SK-N-SH treated with all-trans-retinoic acid at 6 μM for 48 hours (cell line): ENCODE measurements around the gene TEX261.

Source experiments
- ATAC-seq: fragments of 200-7000 bp; cut with Tn5 transposase; 3 replicates; pipeline ENCODE4 v1.9.1; 2020; ENCODE audit warnings: mild to moderate bottlenecking, moderate library complexity
- ARNTL ChIP-seq: fragments of 450-650 bp; formaldehyde crosslinking; IDR thresholded peaks from 2 replicates; pipeline ENCODE4 v1.5.0; 2020; ENCODE audit warnings: low read depth, mild to moderate bottlenecking, moderate library complexity, borderline replicate concordance
- BACH2 ChIP-seq: fragments of 250-450 bp; sonication (Bioruptor Pico); IDR thresholded peaks from 2 replicates; pipeline ENCODE4 v1.9.0; 2021; ENCODE audit warnings: mild to moderate bottlenecking, borderline replicate concordance
- CSDC2 ChIP-seq: fragments of 250-450 bp; sonication (Bioruptor Pico); IDR thresholded peaks from 2 replicates; pipeline ENCODE4 v1.5.0; 2020; ENCODE audit warnings: mild to moderate bottlenecking, moderate library complexity
- ESRRG ChIP-seq: fragments of 250-450 bp; sonication (Bioruptor Pico); IDR thresholded peaks from 2 replicates; pipeline ENCODE4 v1.6.1; 2021; ENCODE audit warnings: mild to moderate bottlenecking
- GLIS3 ChIP-seq: fragments of 250-450 bp; sonication (Bioruptor Pico); IDR thresholded peaks from 2 replicates; pipeline ENCODE4 v1.5.0; 2020; ENCODE audit warnings: mild to moderate bottlenecking, moderate library complexity
- OSR1 ChIP-seq: fragments of 250-450 bp; sonication (Bioruptor Pico); IDR thresholded peaks from 2 replicates; pipeline ENCODE4 v1.8.0; 2022; ENCODE audit warnings: moderate library complexity, mild to moderate bottlenecking, inconsistent platforms
- RARB ChIP-seq: fragments of 250-450 bp; sonication (Bioruptor Pico); IDR thresholded peaks from 2 replicates; pipeline ENCODE4 v1.8.0; 2021; ENCODE audit warnings: mild to moderate bottlenecking, moderate library complexity
- SNAI2 ChIP-seq: fragments of 250-450 bp; sonication (Bioruptor Pico); IDR thresholded peaks from 2 replicates; pipeline ENCODE4 v1.5.0; 2020; ENCODE audit warnings: mild to moderate bottlenecking, moderate library complexity
- TOX ChIP-seq: fragments of 250-450 bp; sonication (Bioruptor Pico); IDR thresholded peaks from 2 replicates; pipeline ENCODE4 v1.8.0; 2021; ENCODE audit warnings: mild to moderate bottlenecking, moderate library complexity, borderline replicate concordance
- ZC3H10 ChIP-seq: fragments of 250-450 bp; sonication (Bioruptor Pico); IDR thresholded peaks from 2 replicates; pipeline ENCODE4 v1.5.1; 2021; ENCODE audit warnings: mild to moderate bottlenecking, moderate library complexity
- ZFP30 ChIP-seq: fragments of 450-650 bp; formaldehyde crosslinking; IDR thresholded peaks from 2 replicates; pipeline ENCODE4 v1.5.0; 2022; ENCODE audit warnings: mild to moderate bottlenecking, moderate library complexity
- TF ChIP-seq, protein P1 (sequence below): fragments of 250-450 bp; sonication (Bioruptor Pico); IDR thresholded peaks from 2 replicates; pipeline ENCODE4 v1.5.1; 2020; ENCODE audit warnings: low read depth, mild to moderate bottlenecking, moderate library complexity
- TF ChIP-seq, protein P2 (sequence below): fragments of 250-450 bp; sonication (Bioruptor Pico); IDR thresholded peaks from 2 replicates; pipeline ENCODE4 v1.5.1; 2021; ENCODE audit warnings: mild to moderate bottlenecking, moderate library complexity
- TF ChIP-seq, protein P3 (sequence below): fragments of 250-450 bp; sonication (Bioruptor Pico); IDR thresholded peaks from 2 replicates; pipeline ENCODE4 v1.5.0; 2020; ENCODE audit warnings: mild to moderate bottlenecking, moderate library complexity
- TF ChIP-seq, protein P4 (sequence below): fragments of 250-450 bp; sonication (Bioruptor Pico); IDR thresholded peaks from 2 replicates; pipeline ENCODE4 v1.8.0; 2020; ENCODE audit warnings: mild to moderate bottlenecking, moderate library complexity, borderline replicate concordance
- TF ChIP-seq, protein P5 (sequence below): fragments of 250-450 bp; sonication (Bioruptor Pico); IDR thresholded peaks from 2 replicates; pipeline ENCODE4 v1.8.0; 2021; ENCODE audit warnings: low read depth, mild to moderate bottlenecking, moderate library complexity, borderline replicate concordance

TEX261 gene

DNA sequence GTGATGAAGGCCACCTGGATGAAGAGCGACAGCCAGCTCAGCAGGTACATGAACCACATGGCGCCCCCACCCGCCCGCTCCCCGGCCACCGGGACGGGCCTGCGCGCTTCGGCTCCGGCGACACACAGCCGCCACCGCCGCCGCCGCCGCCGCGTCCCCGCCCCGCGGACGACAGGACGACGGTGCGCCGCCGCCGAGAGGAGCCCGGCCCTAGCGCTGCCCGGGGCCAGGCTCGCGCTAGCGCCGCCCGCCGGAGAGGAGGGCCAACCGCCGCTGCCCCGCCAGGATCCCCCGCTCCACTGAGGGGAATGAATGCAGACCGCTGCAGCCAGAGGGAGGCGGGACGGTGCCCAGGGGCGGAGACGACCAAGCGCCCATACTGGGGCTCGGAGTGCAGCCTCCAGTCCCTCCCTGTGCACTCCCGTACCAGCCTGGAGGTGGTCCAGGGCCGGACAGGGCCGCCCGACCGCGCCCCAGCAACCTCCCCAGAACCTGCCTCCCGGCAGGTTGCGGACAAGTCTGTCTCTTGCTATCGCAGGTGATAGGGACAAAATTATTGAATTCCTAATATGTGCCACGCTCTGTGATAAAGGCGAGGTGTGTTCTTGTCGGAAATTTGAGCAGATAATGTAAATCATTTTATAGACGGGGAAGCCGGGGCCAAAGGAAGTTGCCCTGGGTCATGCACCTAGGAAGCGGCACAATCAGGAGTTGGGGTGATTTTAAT is at the start of gene TEX261:
Gene TEX261 (minus strand): TSS at position 175 of the 727 bp plus-strand sequence. CDS start 116 bp downstream, at position 59.
- TF ChIP-seq, protein P1, sequence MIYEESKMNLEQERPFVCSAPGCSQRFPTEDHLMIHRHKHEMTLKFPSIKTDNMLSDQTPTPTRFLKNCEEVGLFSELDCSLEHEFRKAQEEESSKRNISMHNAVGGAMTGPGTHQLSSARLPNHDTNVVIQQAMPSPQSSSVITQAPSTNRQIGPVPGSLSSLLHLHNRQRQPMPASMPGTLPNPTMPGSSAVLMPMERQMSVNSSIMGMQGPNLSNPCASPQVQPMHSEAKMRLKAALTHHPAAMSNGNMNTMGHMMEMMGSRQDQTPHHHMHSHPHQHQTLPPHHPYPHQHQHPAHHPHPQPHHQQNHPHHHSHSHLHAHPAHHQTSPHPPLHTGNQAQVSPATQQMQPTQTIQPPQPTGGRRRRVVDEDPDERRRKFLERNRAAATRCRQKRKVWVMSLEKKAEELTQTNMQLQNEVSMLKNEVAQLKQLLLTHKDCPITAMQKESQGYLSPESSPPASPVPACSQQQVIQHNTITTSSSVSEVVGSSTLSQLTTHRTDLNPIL (CRISPR knock-in tag), result no peak
- TF ChIP-seq ZC3H10 (CRISPR knock-in tag), result no peak
- no peak for TF ChIP-seq ESRRG (CRISPR knock-in tag)
- TF ChIP-seq, protein P2, sequence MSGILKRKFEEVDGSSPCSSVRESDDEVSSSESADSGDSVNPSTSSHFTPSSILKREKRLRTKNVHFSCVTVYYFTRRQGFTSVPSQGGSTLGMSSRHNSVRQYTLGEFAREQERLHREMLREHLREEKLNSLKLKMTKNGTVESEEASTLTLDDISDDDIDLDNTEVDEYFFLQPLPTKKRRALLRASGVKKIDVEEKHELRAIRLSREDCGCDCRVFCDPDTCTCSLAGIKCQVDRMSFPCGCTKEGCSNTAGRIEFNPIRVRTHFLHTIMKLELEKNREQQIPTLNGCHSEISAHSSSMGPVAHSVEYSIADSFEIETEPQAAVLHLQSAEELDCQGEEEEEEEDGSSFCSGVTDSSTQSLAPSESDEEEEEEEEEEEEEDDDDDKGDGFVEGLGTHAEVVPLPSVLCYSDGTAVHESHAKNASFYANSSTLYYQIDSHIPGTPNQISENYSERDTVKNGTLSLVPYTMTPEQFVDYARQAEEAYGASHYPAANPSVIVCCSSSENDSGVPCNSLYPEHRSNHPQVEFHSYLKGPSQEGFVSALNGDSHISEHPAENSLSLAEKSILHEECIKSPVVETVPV, result no peak
- peak; percentile 99 for ATAC-seq

DNA sequence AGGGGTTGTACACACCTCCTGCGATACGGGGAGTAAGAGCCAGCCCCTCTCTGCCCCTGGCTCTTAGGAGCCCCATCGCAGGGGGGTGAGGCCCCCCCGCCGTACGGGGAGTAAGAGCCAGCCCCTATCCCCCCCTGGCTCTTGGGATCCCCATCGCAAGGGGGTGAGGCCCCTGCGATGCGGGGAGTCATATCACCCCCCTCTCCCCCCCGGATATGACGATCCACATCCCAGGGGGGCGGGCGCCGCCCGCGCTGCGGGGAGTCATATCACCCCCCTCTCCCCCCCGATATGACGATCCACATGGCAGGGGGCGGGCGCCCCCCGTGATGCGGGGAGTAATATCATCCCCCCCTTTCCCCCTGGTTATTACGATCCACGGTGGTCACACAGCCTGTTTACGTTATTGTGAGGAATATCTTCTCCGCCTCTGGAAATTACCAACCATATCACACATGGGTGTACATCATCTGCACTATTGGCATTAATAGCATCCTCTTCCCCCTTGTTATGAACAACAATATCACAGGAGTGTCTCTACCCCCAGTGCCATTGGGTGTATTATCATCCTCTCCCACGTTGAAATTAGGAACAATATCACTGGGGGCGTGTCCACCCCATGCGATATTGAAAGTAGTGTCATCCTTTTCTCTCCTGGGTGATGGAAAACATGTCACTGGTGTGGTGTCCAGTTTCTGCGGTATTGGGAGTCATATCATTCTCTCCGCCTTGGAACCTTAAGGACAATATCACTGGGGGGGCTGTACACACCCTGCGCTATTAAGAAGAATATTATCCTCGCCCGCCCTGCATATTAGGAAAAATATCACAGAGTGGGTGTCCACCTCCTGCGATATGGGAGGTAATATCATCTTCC is 49.1 kb upstream of the TEX261 start:
- TF ChIP-seq ARNTL (CRISPR knock-in tag) (no peak), RARB (CRISPR knock-in tag) (no peak), TOX (CRISPR knock-in tag) (no peak), GLIS3 (CRISPR knock-in tag) (no peak)
- TF ChIP-seq, protein P3, sequence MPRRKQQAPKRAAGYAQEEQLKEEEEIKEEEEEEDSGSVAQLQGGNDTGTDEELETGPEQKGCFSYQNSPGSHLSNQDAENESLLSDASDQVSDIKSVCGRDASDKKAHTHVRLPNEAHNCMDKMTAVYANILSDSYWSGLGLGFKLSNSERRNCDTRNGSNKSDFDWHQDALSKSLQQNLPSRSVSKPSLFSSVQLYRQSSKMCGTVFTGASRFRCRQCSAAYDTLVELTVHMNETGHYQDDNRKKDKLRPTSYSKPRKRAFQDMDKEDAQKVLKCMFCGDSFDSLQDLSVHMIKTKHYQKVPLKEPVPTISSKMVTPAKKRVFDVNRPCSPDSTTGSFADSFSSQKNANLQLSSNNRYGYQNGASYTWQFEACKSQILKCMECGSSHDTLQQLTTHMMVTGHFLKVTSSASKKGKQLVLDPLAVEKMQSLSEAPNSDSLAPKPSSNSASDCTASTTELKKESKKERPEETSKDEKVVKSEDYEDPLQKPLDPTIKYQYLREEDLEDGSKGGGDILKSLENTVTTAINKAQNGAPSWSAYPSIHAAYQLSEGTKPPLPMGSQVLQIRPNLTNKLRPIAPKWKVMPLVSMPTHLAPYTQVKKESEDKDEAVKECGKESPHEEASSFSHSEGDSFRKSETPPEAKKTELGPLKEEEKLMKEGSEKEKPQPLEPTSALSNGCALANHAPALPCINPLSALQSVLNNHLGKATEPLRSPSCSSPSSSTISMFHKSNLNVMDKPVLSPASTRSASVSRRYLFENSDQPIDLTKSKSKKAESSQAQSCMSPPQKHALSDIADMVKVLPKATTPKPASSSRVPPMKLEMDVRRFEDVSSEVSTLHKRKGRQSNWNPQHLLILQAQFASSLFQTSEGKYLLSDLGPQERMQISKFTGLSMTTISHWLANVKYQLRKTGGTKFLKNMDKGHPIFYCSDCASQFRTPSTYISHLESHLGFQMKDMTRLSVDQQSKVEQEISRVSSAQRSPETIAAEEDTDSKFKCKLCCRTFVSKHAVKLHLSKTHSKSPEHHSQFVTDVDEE (CRISPR knock-in tag), result no peak
- TF ChIP-seq, protein P4, sequence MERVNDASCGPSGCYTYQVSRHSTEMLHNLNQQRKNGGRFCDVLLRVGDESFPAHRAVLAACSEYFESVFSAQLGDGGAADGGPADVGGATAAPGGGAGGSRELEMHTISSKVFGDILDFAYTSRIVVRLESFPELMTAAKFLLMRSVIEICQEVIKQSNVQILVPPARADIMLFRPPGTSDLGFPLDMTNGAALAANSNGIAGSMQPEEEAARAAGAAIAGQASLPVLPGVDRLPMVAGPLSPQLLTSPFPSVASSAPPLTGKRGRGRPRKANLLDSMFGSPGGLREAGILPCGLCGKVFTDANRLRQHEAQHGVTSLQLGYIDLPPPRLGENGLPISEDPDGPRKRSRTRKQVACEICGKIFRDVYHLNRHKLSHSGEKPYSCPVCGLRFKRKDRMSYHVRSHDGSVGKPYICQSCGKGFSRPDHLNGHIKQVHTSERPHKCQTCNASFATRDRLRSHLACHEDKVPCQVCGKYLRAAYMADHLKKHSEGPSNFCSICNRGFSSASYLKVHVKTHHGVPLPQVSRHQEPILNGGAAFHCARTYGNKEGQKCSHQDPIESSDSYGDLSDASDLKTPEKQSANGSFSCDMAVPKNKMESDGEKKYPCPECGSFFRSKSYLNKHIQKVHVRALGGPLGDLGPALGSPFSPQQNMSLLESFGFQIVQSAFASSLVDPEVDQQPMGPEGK (CRISPR knock-in tag), result peak; percentile 33; the same call in 1 of the 2 replicates
- peak; percentile 51; the same call in 2 of the 3 replicates for ATAC-seq

DNA sequence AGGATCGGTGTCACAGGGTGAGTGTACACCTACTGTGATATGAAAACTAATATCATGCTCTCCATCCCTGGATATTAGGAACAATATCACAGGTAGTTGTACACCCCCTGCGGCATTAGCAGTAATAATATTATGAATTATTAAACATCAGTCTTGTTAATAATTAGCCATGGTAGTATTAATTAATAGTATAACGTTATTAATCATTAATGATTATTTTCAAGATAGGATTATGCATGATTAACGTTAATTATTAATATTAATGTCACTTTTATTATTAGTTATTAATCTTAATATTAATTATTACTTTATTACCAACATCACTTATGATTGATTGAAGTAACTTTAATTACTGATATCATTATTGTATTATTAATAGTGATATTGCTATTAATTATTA is 47.6 kb upstream of the TEX261 start:
- no peak for ATAC-seq

More for the DNA sequence above, 47.6 kb upstream of the TEX261 start:
- TF ChIP-seq, protein P4 (CRISPR knock-in tag), result no peak
- TF ChIP-seq TOX (CRISPR knock-in tag) (no peak), OSR1 (CRISPR knock-in tag) (no peak), ZFP30 (CRISPR knock-in tag) (no peak), BACH2 (CRISPR knock-in tag) (no peak), SNAI2 (no peak), CSDC2 (CRISPR knock-in tag) (no peak), RARB (CRISPR knock-in tag) (no peak), GLIS3 (CRISPR knock-in tag) (no peak)
- TF ChIP-seq, protein P5, sequence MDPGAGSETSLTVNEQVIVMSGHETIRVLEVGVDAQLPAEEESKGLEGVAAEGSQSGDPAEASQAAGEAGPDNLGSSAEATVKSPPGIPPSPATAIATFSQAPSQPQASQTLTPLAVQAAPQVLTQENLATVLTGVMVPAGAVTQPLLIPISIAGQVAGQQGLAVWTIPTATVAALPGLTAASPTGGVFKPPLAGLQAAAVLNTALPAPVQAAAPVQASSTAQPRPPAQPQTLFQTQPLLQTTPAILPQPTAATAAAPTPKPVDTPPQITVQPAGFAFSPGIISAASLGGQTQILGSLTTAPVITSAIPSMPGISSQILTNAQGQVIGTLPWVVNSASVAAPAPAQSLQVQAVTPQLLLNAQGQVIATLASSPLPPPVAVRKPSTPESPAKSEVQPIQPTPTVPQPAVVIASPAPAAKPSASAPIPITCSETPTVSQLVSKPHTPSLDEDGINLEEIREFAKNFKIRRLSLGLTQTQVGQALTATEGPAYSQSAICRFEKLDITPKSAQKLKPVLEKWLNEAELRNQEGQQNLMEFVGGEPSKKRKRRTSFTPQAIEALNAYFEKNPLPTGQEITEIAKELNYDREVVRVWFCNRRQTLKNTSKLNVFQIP (CRISPR knock-in tag), result no peak
- TF ChIP-seq, protein P1 (CRISPR knock-in tag), result no peak
- TF ChIP-seq, protein P2, result no peak
- TF ChIP-seq, protein P3 (CRISPR knock-in tag), result no peak
